ENCODE results near the gene TAL1. TPM values are rescaled to one million over a fixed set of nuclear protein-coding genes. Genes with fewer than 3 reads are reported as not detected.

Gene TAL1
- total and polyA plus RNA-seq, 2 of the 8 experiments (the other 6 are each of a cell fraction or from before 2014, with no cell fraction given): 0.09 to 0.15 TPM

- H3K4me3 ChIP-seq (ENCODE audit: extremely low read depth in 1 of 4, insufficient read depth in 2 of 4, low read depth in 3 of 4, low read length in 4 of 4): peak overlapping the region; percentile 8 to 58 (median 33); a peak in 7 of 8 replicates
- H2BK20ac ChIP-seq (ENCODE audit: low read length): peak overlapping the region; percentile 56; the same call in 1 of the 2 replicates
- peak overlapping the region; percentile 93 for H4K91ac ChIP-seq (replicated peaks; ENCODE audit: insufficient read length, low read length)
- H3K9me3 ChIP-seq (ENCODE audit: insufficient read depth in 2 of 2, low read depth in 1 of 2, low read length in 1 of 2): no peaks in the 10 kb centered on the region
- peak overlapping the region in 2 of 4 experiments; percentile 5 to 27; a peak in 1 of 7 replicates for H3K9ac ChIP-seq (replicated peaks in 1 of 4; ENCODE audit: extremely low read depth in 1 of 4, low read depth in 3 of 4, low read length in 3 of 4)
- TF ChIP-seq YY1 (IDR thresholded peaks at IDR 0.05; ENCODE audit: low read depth, low read length) (no peak), ATF3 (IDR thresholded peaks at IDR 0.05; ENCODE audit: insufficient read depth, low read depth, low read length) (no peak), CEBPB (IDR thresholded peaks at IDR 0.05; ENCODE audit: low read depth, low read length) (no peak), KDM5A (IDR thresholded peaks at IDR 0.05; ENCODE audit: low read length) (no peak), TAF7 (optimal IDR thresholded peaks at IDR 0.05; ENCODE audit: borderline replicate concordance, low read depth, low read length) (no peak), RFX5 (IDR thresholded peaks at IDR 0.05; ENCODE audit: borderline replicate concordance, low read depth, low read length) (no peak), SP1 (IDR thresholded peaks at IDR 0.05; ENCODE audit: low read depth, low read length) (no peak)
- WGBS, 2 experiments (ENCODE audit: extremely low coverage in 1 of 2, insufficient coverage in 1 of 2, insufficient read length in 1 of 2, insufficient replicate concordance in 2 of 2, low coverage in 1 of 2, low lambda C conversion rate in 2 of 2, missing lambda C conversion rate in 1 of 2): 82% methylated on average over 8 of the region's 8 CpGs; no CpG with 5 or more reads in 1 of the 2 experiments
- ChIA-PET CTCF (ENCODE audit: partially characterized antibody) (interaction anchor here (0.6 to 14.4 kb wide), 34 partner anchors 13 to 736 kb away, joined by 3 to 207 read pairs (median 4); partner anchors contain the start of genes CYP4A22 and PDZK1IP1), POLR2A (ENCODE audit: partially characterized antibody) (interaction anchor here (0.9 to 1.9 kb wide), 9 partner anchors 11 to 136 kb away, joined by 3 to 10 read pairs (median 4); partner anchors contain the start of genes PDZK1IP1 and STIL)
- H4K8ac ChIP-seq (ENCODE audit: extremely low read depth, insufficient read depth, low read length): peak overlapping the region; percentile 75; the same call in 1 of the 2 replicates
- peak overlapping the region; percentile 77; the same call in 1 of the 2 replicates for H2BK5ac ChIP-seq (ENCODE audit: low read depth, low read length)
- H3K36me3 ChIP-seq (ENCODE audit: control insufficient read depth in 2 of 4, insufficient read depth in 4 of 4, low read length in 3 of 4): no peaks in the 10 kb centered on the region
- H2AK5ac ChIP-seq (ENCODE audit: low read depth, low read length): no peak overlapping the region
- no peak overlapping the region; the same call in 1 of the 2 replicates for H3K18ac ChIP-seq (ENCODE audit: extremely low read depth, low read length)
- no peaks in the 10 kb centered on the region for H4K20me1 ChIP-seq (replicated peaks in 1 of 2; ENCODE audit: control insufficient read depth in 1 of 2, insufficient read depth in 2 of 2, low read length in 2 of 2)
- 0 out of 2 replicates have a peak overlapping the region, but pooled peaks have one; percentile 76 for H2BK15ac ChIP-seq (ENCODE audit: low read length)
- no peak overlapping the region for H2BK120ac ChIP-seq (replicated peaks; ENCODE audit: low read depth, low read length)
- no peak overlapping the region for H3K23ac ChIP-seq (ENCODE audit: insufficient read length)
- H3K27me3 ChIP-seq (replicated peaks in 1 of 4; ENCODE audit: control insufficient read depth in 3 of 4, extremely low read depth in 1 of 4, insufficient read depth in 3 of 4, low read length in 3 of 4): peaks cover 0 to 13% (median 12%) of the 10 kb centered on the region in 4 experiments; a peak in 5 of 7 replicates
- no peak for FAIRE-seq
- H3K4ac ChIP-seq (replicated peaks; ENCODE audit: insufficient read length, low read depth, low read length): peak overlapping the region; percentile 72
- H3K27ac ChIP-seq (ENCODE audit: low read depth, low read length): peak overlapping the region; percentile 41
- peak overlapping the region; percentile 98 for H2BK12ac ChIP-seq (ENCODE audit: low read depth, low read length)
- no peak overlapping the region for H3K14ac ChIP-seq (ENCODE audit: insufficient read length)
- no peak for DNase-seq (ENCODE audit: low read depth in 1 of 2, low spot score in 2 of 2)
- peaks cover 0 to 10% (median 2%) of the 10 kb centered on the region in 4 experiments; a peak in 4 of 7 replicates for H3K4me1 ChIP-seq (replicated peaks in 1 of 4; ENCODE audit: control insufficient read depth in 3 of 4, insufficient read depth in 4 of 4, low read length in 3 of 4)
- H3K4me2 ChIP-seq (ENCODE audit: insufficient read depth in 1 of 2, low read depth in 2 of 2, low read length in 2 of 2): peak overlapping the region; percentile 36 to 96
- no peak overlapping the region for H3K56ac ChIP-seq (replicated peaks; ENCODE audit: insufficient read length, low read depth, low read length)
- H3K79me1 ChIP-seq (ENCODE audit: low read depth, low read length): no peaks in the 10 kb centered on the region
- H2AFZ ChIP-seq (ENCODE audit: low read length): peak overlapping the region; percentile 21; the same call in 1 of the 2 replicates
- no peaks in the 10 kb centered on the region for H3K79me2 ChIP-seq (ENCODE audit: control insufficient read depth in 1 of 2, insufficient read depth in 2 of 2, low read length in 2 of 2)
- H3K23me2 ChIP-seq (ENCODE audit: low read depth, low read length): peaks cover 4% of the 10 kb centered on the region; the same call in 1 of the 2 replicates
- H4K5ac ChIP-seq (ENCODE audit: insufficient read length, low read depth, low read length): peak overlapping the region; percentile 55
These were observed 53.4 kb downstream of the TAL1 start for GRCh38 chr1:47178654-47179016.

Data from H1 (cell line).